OCI-LY7 (cell line): ENCODE measurements around the gene ADAMTS17.

Experiments
- EZH2phosphoT487 ChIP-seq: fragments of 200-600 bp; sonication (generic); IDR thresholded peaks from 2 replicates; pipeline ENCODE4 v1.6.1; 2018; ENCODE audit warnings: low read depth, borderline replicate concordance, mild to moderate bottlenecking, mixed run types, antibody characterized with exemption, low read length, moderate library complexity, mixed read lengths
- TF ChIP-seq, protein P1 (sequence below): fragments of 200-600 bp; sonication (generic); conservative IDR thresholded peaks from 2 replicates; pipeline ENCODE4 v1.5.1; 2014; ENCODE audit warnings: mild to moderate bottlenecking, antibody characterized with exemption, low read length, moderate library complexity, mixed read lengths

GRCh38 chr15:100029868-100030479 lies 311.8 kb downstream of the ADAMTS17 start:
- no peak for TF ChIP-seq EZH2phosphoT487
- TF ChIP-seq, protein P1, sequence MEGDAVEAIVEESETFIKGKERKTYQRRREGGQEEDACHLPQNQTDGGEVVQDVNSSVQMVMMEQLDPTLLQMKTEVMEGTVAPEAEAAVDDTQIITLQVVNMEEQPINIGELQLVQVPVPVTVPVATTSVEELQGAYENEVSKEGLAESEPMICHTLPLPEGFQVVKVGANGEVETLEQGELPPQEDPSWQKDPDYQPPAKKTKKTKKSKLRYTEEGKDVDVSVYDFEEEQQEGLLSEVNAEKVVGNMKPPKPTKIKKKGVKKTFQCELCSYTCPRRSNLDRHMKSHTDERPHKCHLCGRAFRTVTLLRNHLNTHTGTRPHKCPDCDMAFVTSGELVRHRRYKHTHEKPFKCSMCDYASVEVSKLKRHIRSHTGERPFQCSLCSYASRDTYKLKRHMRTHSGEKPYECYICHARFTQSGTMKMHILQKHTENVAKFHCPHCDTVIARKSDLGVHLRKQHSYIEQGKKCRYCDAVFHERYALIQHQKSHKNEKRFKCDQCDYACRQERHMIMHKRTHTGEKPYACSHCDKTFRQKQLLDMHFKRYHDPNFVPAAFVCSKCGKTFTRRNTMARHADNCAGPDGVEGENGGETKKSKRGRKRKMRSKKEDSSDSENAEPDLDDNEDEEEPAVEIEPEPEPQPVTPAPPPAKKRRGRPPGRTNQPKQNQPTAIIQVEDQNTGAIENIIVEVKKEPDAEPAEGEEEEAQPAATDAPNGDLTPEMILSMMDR = no peak
